Mammary epithelial cell (primary cell): ENCODE measurements around the gene SLC25A11.

Experiments used
- CTCF ChIP-seq, 2 donors: IDR thresholded peaks in 1 of 2; conservative IDR thresholded peaks in 1 of 2; 2 replicates each; pipeline ENCODE4 v1.5.1; 2011 to 2012; ENCODE audit warnings: inconsistent platforms in 2 of 2, low read length in 2 of 2, mild to moderate bottlenecking in 2 of 2, control low read depth in 1 of 2, low read depth in 1 of 2; ENCODE audit not compliant: insufficient read depth in 1 of 2; ENCODE audit errors: extremely low read depth in 1 of 2
- EZH2 ChIP-seq: IDR thresholded peaks from 2 replicates; pipeline ENCODE4 v1.6.1; 2012; ENCODE audit warnings: low read length, inconsistent platforms, borderline replicate concordance

DNA sequence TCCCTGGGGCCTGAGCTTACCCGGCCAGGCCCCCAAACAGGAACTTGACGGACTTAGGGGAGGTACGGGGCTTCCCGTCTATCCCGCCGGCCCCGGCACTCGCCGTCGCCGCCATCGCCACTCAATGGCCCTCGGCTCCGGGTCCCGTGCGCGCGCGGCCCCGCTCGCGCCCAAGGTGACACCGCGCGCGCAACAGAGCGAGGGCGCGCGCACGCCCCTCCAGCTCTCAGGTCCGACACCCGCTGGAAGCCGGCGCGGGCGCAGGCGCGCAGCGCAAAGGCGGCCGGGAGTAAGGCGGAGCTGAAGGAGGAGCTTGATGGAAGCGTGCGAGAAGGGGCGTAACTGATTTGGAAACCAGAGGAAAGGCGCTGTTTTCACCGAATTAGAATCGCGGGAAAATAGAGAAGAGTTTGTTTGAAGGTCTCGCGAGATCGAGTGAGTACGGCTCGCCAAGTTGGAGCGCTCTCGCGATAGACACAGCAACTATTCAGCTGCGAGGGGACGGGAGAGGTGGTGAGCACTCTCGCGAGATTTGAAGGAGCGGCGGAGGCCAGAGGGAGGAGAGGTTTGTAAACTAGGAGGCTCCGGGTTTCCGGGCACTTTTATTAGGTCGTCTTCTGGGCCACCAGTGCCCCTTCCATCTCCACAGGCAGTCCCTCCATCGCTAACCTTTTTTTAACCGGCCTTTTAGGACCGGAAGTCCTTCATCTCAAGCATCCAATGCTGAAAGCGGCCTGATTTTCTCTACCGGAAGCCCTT, at the start of gene SLC25A11, which contains the start of gene RNF167:
- TF ChIP-seq CTCF (conservative IDR thresholded peaks at IDR 0.05 in 1 of 2, IDR thresholded peaks at IDR 0.05 in 1 of 2; ENCODE audit: extremely low read depth in 1 of 2, insufficient read depth in 1 of 2, low read depth in 1 of 2, low read length in 2 of 2) (no peak), EZH2 (no peak)
